B cell (primary cell): Measurements from ENCODE around the gene ATP12A.

ENCODE experiments used
- CTCF ChIP-seq: fragments of 200-600 bp; IDR thresholded peaks from one replicate; pipeline ENCODE4 v1.8.0; 2022; ENCODE audit warnings: antibody characterized with exemption, mild to moderate bottlenecking
- EZH2 ChIP-seq: IDR thresholded peaks from 2 replicates; pipeline ENCODE4 v1.6.1; 2012; ENCODE audit warnings: borderline replicate concordance, low read depth, mild to moderate bottlenecking, moderate library complexity, low read length; ENCODE audit not compliant: insufficient read depth, poor library complexity, severe bottlenecking

GRCh38 chr13:24663586-24663985 is 16.6 kb upstream of the ATP12A start:
- TF ChIP-seq CTCF = no peak
- TF ChIP-seq EZH2 = no peak
